ENCODE results near the gene TSHR.

DNA sequence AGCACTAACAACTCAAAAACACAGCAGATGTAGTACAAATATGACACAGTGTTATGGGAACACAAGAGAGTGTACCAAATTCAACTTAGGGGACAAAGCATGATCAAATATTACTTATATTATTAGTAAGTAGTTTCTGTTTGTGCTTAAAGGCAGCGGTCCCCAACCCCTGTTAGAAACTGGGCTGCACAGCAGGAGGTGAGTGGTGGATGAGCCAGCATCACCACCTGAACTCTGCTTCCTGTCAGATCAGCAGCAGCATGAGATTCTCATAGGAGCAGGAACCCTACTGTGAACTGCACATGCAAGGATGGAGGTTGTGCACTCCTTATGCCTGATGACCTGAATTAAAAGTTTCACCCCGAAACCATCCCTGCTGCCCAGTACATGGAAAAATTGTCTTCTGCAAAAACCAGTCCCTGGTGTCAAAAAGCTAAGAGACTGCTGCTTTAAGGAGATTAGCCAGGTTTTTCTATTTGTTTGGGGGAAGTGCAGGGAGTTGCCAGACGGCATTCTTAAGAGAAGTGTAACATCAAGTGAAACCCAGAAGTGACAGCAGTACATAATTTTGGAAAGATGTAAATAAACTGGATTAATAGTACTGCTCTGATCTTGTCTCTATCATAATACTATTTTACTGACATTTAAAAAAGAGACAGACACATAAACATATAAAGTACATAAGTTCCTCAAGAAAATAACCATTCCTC lies 238.7 kb downstream of the TSHR start:
- TF ChIP-seq, protein P1, sequence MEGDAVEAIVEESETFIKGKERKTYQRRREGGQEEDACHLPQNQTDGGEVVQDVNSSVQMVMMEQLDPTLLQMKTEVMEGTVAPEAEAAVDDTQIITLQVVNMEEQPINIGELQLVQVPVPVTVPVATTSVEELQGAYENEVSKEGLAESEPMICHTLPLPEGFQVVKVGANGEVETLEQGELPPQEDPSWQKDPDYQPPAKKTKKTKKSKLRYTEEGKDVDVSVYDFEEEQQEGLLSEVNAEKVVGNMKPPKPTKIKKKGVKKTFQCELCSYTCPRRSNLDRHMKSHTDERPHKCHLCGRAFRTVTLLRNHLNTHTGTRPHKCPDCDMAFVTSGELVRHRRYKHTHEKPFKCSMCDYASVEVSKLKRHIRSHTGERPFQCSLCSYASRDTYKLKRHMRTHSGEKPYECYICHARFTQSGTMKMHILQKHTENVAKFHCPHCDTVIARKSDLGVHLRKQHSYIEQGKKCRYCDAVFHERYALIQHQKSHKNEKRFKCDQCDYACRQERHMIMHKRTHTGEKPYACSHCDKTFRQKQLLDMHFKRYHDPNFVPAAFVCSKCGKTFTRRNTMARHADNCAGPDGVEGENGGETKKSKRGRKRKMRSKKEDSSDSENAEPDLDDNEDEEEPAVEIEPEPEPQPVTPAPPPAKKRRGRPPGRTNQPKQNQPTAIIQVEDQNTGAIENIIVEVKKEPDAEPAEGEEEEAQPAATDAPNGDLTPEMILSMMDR (IDR thresholded peaks at IDR 0.05; ENCODE audit: insufficient read depth, low read length): no peak
- TF ChIP-seq GABPA (IDR thresholded peaks at IDR 0.05; ENCODE audit: low read depth): no peak

Measured in HL-60 (cell line).